Mononuclear cell (primary cell): Measurements from ENCODE around the gene TIMM50. TPM values are rescaled to one million over a fixed set of nuclear protein-coding genes. Genes with fewer than 3 reads are reported as not detected.

Experiments
- H3K27me3 ChIP-seq: 2 replicates; pipeline ENCODE4 v1.6.0; 2011; ENCODE audit warnings: low read length, control low read depth; ENCODE audit not compliant: insufficient read depth
- H3K4me1 ChIP-seq: 2 replicates; pipeline ENCODE4 v1.5.1; 2011; ENCODE audit warnings: mild to moderate bottlenecking, low read length, control low read depth; ENCODE audit not compliant: insufficient read depth
- H3K4me3 ChIP-seq: 2 replicates; pipeline ENCODE4 v1.5.1; 2011; ENCODE audit warnings: mild to moderate bottlenecking, low read length, moderate library complexity
- H3K9me3 ChIP-seq: 2 replicates; pipeline ENCODE4 v1.5.1; 2011; ENCODE audit warnings: low read depth, mild to moderate bottlenecking, control low read depth, low read length
- total RNA-seq: library from RNA; depleted of rRNA; stranded (reverse); fragments of >200 nt; gene quantifications from one replicate; pipeline ENCODE4 v1.2.3, GENCODE V29; 2012

Gene TIMM50
- total RNA-seq, 1 donor: 17.1 TPM

DNA sequence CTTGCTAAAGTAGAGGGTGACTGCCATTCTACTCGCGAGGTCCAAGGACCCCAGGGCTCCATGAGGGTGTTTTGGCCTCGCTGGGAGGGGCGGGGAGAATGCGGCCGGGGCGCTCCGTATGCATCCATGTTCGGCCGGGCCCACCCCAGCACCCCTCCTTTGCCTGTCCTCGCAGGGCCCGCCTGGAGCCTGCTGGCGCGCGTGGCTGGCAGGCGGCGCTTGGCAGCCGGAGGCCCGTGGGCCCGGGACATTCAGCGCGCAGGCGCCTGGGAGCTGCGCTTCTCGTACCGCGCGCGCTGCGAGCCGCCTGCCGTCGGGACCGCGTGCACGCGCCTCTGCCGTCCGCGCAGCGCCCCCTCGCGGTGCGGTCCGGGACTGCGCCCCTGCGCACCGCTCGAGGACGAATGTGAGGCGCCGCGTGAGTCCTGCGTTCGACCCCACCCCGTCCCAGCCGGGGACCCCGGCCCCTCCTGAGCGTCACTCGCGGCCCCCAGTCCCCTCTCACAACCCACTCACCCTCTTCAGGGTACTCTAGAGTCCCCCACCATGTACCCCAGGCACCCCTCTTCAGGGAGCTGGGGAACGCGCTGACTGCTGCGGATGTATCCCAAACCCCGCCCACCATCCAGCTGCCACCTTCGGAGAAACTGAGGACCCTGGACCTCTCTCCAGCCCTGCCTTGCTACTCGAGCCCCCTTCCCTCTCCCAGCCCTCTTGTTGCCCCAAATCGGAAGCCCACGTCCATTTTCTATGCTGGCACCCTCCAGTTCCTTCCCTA lies 22.2 kb downstream of the TIMM50 start:
- H3K4me3 ChIP-seq: no peak overlapping the region
- H3K9me3 ChIP-seq: no peaks in the 10 kb centered on the region
- peaks cover 26% of the 10 kb centered on the region for H3K4me1 ChIP-seq
- peaks cover 50% of the 10 kb centered on the region for H3K27me3 ChIP-seq

DNA sequence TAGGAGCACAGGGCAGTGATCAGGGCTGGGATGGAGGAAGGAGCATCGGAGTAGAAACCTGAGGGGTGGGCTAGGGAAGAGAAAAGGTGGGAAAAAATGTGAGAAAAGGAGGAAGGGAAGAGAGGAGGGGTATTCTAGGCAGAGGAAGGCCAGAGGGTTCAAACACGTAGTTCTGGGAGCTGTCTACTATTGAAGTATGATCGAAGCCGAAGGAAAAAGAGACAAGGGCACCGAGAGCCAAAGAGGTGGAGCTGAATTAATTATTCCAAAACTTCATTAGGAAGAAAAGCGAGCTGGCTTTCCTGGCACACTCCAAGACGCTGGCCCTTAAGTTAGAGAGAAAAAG lies 25.9 kb downstream of the TIMM50 start:
- H3K9me3 ChIP-seq: no peaks in the 10 kb centered on the region
- peaks cover 12% of the 10 kb centered on the region for H3K4me1 ChIP-seq
- peaks cover 26% of the 10 kb centered on the region for H3K27me3 ChIP-seq
- H3K4me3 ChIP-seq: no peak overlapping the region

DNA sequence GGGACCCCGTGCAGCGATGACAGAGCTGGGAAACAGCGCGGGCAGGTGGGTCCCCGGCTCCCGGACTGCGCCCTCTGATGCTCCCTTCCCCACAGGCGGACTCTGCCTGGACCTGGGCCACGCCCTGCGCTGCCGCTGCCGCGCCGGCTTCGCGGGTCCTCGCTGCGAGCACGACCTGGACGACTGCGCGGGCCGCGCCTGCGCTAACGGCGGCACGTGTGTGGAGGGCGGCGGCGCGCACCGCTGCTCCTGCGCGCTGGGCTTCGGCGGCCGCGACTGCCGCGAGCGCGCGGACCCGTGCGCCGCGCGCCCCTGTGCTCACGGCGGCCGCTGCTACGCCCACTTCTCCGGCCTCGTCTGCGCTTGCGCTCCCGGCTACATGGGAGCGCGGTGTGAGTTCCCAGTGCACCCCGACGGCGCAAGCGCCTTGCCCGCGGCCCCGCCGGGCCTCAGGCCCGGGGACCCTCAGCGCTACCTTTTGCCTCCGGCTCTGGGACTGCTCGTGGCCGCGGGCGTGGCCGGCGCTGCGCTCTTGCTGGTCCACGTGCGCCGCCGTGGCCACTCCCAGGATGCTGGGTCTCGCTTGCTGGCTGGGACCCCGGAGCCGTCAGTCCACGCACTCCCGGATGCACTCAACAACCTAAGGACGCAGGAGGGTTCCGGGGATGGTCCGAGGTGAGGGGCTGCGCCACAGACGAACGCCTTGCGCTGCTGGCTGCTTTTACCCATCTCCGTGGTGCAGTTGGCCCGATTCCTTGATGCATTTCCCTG lies 26.5 kb downstream of the TIMM50 start:
- Histone ChIP-seq H3K9me3 (no peaks in the 10 kb centered on the region), H3K27me3 (peaks cover 27% of the 10 kb centered on the region), H3K4me3 (peak overlapping the region; percentile 28), H3K4me1 (peaks cover 12% of the 10 kb centered on the region)

GRCh38 chr19:39507715-39508364 lies 27.2 kb downstream of the TIMM50 start:
- Histone ChIP-seq H3K4me3 (no peak overlapping the region), H3K27me3 (peaks cover 28% of the 10 kb centered on the region)

GRCh38 chr19:39508629-39509028 lies 28.0 kb downstream of the TIMM50 start:
- Histone ChIP-seq H3K4me1 (peaks cover 8% of the 10 kb centered on the region), H3K4me3 (no peak overlapping the region), H3K9me3 (no peaks in the 10 kb centered on the region), H3K27me3 (peaks cover 35% of the 10 kb centered on the region)

More at GRCh38 chr19:39507715-39508364, 27.2 kb downstream of the TIMM50 start:
- no peaks in the 10 kb centered on the region for H3K9me3 ChIP-seq
- peaks cover 11% of the 10 kb centered on the region for H3K4me1 ChIP-seq

DNA sequence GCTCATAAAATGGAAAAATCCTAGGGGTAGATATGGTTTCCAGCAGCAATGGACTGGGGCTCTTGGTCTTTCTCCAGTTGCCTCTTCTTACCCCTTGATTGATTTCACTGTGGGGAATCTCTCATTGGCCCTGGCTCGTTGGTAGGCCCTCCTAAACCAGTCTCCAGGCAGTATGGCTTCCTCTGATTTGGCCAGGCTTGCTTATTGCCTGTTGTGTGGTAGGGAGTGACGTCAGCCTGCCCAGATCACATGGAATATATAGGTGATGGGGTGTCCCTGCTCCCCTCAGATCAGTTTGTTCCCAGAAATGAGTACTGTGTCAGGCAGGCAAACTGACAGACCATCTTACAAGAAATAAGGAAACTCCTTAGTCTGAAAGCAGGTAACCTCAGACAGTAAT lies 28.6 kb downstream of the TIMM50 start:
- H3K4me3 ChIP-seq: no peak overlapping the region
- H3K27me3 ChIP-seq: peaks cover 41% of the 10 kb centered on the region
- peaks cover 8% of the 10 kb centered on the region for H3K4me1 ChIP-seq

DNA sequence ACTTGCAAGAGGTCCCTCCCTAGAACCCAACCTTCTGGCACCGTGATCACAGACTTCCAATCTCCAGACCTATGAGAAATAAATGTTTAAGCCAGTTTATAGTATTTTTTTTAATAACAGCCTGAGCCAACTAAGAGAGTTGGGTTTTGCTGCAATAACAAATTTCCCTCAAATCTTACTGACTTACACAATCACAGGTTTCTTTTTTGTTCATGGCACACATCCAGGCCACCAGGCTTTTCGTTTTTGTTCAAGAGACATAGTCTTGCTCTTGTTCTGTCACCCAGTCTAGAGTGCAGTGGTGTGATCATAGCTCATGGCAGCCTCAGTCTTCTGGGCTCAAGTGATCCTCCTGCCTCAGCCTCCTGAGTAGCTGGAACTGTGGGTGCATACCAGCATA lies 32.4 kb downstream of the TIMM50 start:
- H3K4me1 ChIP-seq: peaks cover 14% of the 10 kb centered on the region
- no peaks in the 10 kb centered on the region for H3K9me3 ChIP-seq
- H3K4me3 ChIP-seq: no peak overlapping the region
- peaks cover 49% of the 10 kb centered on the region for H3K27me3 ChIP-seq

More for the DNA sequence above, 28.6 kb downstream of the TIMM50 start:
- no peaks in the 10 kb centered on the region for H3K9me3 ChIP-seq

GRCh38 chr19:39514840-39515550 lies 34.4 kb downstream of the TIMM50 start, which contains the start of gene SELENOV:
Gene SELENOV, plus strand, starts transcription at chr19:39515139. Its CDS starts 74 bp downstream, at chr19:39515213.
- no peak within 1 kb of the TSS for H3K4me3 ChIP-seq
- H3K27me3 ChIP-seq: peaks cover 43% of the 10 kb centered on the region

DNA sequence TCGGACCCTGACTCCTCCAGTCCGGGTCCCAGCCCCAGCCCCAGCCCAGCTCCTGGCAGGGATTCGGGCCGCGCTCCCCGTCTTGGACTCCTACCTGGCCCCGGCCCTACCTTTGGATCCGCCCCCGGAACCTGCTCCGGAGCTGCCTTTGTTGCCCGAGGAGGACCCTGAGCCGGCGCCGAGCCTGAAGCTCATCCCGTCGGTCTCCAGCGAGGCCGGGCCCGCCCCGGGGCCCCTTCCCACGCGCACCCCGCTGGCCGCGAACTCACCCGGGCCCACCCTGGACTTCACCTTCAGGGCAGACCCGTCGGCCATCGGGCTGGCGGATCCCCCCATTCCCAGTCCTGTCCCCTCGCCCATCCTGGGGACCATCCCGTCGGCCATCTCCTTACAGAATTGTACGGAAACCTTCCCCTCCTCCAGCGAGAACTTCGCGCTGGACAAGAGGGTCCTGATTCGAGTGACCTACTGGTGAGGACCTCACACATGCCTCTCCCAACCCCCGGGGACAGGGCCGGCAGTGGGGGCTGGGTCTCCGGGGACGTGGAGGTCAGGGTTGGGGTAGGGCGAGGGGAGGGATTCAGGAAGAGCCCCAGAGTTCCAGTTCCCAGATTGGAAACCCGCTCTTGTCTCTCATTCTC lies 35.0 kb downstream of the TIMM50 start:
- Histone ChIP-seq H3K4me3 (no peak overlapping the region), H3K4me1 (peaks cover 14% of the 10 kb centered on the region), H3K27me3 (peaks cover 43% of the 10 kb centered on the region), H3K9me3 (no peaks in the 10 kb centered on the region)

More at GRCh38 chr19:39514840-39515550, 34.4 kb downstream of the TIMM50 start, which contains the start of gene SELENOV:
- Histone ChIP-seq H3K4me1 (peaks cover 14% of the 10 kb centered on the region), H3K9me3 (no peaks in the 10 kb centered on the region)

- Histone ChIP-seq H3K9me3 (no peaks in the 10 kb centered on the region), H3K4me3 (no peak overlapping the region), H3K4me1 (peaks cover 14% of the 10 kb centered on the region), H3K27me3 (peaks cover 43% of the 10 kb centered on the region)
Observed at GRCh38 chr19:39516270-39516669, 35.6 kb downstream of the TIMM50 start.

- Histone ChIP-seq H3K9me3 (no peaks in the 10 kb centered on the region), H3K4me1 (peaks cover 14% of the 10 kb centered on the region), H3K27me3 (peaks cover 39% of the 10 kb centered on the region), H3K4me3 (no peak overlapping the region)
Observed at GRCh38 chr19:39517432-39517831, 36.8 kb downstream of the TIMM50 start.

GRCh38 chr19:39518458-39518857 lies 37.8 kb downstream of the TIMM50 start:
- Histone ChIP-seq H3K27me3 (peaks cover 35% of the 10 kb centered on the region), H3K4me1 (peaks cover 14% of the 10 kb centered on the region), H3K9me3 (no peaks in the 10 kb centered on the region), H3K4me3 (no peak overlapping the region)

DNA sequence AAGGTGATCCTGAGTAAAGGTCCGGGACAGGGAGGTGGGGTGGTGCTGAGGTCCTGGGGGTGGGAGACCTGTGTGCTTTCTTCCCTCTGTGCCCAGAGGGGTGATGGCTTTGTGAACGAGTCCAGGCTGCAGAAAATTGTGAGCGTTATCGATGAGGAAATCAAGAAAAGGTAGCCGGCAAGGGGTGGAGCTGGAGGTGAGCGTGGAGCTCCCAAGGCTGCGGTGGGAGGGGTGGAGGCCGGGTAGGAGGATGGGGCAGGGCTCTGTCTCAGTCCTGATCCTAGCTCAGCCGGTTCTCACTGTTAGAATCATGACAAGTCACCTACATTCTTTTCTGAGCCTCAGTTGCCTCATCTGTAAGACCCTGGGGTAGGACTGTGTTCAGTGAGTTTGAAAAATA lies 38.3 kb downstream of the TIMM50 start:
- Histone ChIP-seq H3K4me3 (no peak overlapping the region), H3K9me3 (no peaks in the 10 kb centered on the region), H3K27me3 (peaks cover 29% of the 10 kb centered on the region), H3K4me1 (peaks cover 14% of the 10 kb centered on the region)
